HL-60/S4 treated with phorbol 12-myristate 13-acetate at 8.2 ng/mL for 4 days and 3 days (cell line): ENCODE results near the gene PIWIL4.
"Not testable (repeated sequence)": the region's sequence is repeated elsewhere in the genome, so short reads cannot be mapped to it uniquely, and the experiment has no call there.

Source experiments
- in situ Hi-C: fragments of 300-500 bp; cut with MboI; formaldehyde crosslinking; loops from 2 replicates; pipeline ENCODE4 v1.15.0; 2022; ENCODE audit warnings: low sequenced_read_pairs

Gene PIWIL4

DNA sequence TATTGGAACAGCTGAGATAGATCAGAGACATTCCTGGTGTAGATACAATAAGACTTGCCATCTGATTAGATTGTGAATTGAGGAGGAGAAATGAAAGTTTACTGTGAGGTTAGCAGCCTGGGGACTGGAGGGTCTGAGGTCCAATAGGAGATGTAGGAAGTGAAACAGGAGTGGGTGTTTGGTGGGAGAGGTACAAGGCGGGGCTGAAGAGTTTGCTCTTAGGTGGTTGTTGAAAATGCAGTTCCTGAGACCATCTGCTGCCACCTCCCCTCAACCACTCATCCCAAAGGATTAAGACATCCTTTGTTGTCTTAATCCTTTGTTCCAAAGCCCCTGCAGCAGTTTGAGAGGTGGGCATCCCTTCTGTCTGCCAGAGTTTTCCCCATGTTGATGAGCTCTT, 14.8 kb downstream of the PIWIL4 start:
- in situ Hi-C loops: no loop called here

GRCh38 chr11:94583213-94583865, 16.2 kb downstream of the PIWIL4 start:
- in situ Hi-C loops: no loop called here

- in situ Hi-C loops: no loop called here
These were observed 16.8 kb downstream of the PIWIL4 start for GRCh38 chr11:94583866-94584500.

- in situ Hi-C loops: no loop called here
These were observed 17.8 kb downstream of the PIWIL4 start for GRCh38 chr11:94584978-94585377.

DNA sequence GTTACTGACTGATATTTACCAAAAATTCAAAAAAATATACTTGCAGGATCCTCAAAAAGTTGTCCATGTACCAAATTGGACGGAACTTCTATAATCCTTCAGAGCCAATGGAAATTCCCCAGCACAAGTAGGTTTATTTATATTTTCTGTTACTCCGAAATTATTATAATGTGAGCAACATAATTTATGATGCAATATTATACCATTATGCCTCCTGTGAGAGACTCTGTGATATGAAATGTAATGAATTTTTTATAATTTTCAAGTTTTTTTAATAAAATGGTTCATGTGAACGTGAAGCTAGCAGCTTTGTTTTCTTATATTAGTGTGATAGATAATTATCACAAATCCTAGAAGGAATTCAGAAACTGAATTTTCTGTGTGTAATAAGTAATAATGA, 18.2 kb downstream of the PIWIL4 start:
- in situ Hi-C loops: no loop called here

DNA sequence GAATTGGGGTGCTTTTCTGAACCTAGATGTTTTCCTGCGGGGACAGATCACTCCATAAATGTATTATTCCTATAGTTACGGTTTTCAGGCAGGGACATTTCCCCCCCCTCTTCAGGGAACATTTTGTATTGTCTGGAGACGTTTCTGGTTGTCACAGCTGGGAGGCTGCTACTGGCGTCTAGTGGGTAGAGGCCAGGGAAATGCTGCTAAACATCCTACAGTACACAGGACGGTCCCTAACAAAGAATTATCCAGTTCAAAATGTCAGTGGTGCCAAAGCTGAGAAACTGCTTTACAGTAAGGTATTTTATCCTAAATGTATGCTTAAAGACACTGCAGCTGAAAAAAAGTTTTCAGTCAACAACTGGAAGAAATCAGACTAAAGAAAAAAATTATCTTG, 19.4 kb downstream of the PIWIL4 start:
- in situ Hi-C loops: no loop called here

- in situ Hi-C loops: no loop called here
These were observed 19.8 kb downstream of the PIWIL4 start for GRCh38 chr11:94586978-94587377.

- in situ Hi-C loops: no loop called here
These were observed 21.3 kb downstream of the PIWIL4 start for GRCh38 chr11:94588366-94588942.

DNA sequence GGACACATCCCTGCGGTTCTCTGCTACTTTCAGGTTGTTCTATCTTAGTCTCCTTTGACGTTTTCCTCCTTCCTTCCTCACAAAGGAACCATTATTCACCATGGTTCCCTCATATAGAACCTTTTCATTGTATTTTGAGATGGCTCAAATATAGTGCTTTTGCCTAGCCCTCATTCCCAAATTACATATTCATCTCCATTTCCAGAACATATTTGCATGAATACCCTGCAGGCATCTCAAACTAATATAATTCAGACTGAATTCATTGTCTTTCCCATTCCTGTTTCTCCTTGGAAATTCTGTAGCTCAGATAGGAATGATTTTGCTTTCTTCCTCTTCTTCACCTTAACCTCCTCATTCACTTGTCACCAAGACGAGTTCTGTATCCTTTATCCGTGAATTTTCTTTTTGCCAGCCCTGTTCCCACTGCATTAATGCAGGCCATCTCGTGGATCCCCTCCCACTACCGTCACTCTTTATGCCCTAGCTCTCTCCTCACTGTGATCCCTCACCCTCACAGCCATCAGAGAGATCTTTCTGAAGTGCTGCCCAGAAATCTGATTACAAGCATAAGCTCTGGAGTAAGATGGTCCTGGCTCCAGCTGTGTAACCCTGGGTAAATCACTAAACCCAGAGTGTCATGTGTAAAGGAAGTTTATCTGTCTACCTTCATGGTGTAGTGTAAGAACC, 23.3 kb downstream of the PIWIL4 start:
- in situ Hi-C loops: no loop called here

GRCh38 chr11:94593030-94593429, 25.9 kb downstream of the PIWIL4 start:
- in situ Hi-C loops: no loop called here

GRCh38 chr11:94595076-94595475, 27.9 kb downstream of the PIWIL4 start:
- in situ Hi-C loops: no loop called here

DNA sequence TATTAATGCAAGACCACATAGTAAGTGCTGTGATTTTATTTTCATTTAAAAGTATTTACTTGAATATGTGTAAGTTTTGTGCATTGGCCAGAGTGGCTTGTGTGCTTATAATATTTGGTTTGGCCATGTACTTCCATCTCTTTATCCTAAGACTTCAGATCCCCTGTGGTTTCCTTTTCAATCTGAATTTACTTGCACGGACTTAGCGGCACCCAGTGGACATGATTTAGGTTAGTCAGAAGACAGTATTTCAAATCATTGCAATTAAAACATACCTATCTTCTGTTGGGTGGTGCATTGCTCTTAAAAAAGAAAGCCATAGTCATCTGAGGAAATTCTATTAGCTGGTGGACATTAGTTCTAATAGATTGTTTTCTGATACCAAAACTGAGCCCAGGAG, 30.7 kb downstream of the PIWIL4 start:
- in situ Hi-C loops: no loop called here

DNA sequence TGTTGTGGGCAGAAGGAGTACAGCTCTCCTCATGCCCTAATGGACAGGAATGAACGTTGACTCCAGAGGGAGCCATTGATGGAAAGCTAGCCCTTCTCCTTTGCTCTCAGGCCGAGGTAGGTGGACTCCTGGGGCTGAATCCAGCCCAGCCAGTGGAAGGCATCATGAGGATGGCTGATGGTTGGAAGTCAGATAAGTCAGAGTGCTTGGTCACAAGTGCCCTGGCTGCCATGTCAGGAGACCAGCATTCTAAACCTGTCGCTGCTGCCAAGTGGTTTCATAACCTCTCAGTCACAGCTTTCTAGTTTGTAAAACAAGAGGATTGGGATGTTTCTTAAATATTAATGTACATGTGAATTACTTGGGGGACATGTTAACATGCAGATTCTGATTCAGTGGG, 32.3 kb downstream of the PIWIL4 start:
- in situ Hi-C loops: no loop called here

DNA sequence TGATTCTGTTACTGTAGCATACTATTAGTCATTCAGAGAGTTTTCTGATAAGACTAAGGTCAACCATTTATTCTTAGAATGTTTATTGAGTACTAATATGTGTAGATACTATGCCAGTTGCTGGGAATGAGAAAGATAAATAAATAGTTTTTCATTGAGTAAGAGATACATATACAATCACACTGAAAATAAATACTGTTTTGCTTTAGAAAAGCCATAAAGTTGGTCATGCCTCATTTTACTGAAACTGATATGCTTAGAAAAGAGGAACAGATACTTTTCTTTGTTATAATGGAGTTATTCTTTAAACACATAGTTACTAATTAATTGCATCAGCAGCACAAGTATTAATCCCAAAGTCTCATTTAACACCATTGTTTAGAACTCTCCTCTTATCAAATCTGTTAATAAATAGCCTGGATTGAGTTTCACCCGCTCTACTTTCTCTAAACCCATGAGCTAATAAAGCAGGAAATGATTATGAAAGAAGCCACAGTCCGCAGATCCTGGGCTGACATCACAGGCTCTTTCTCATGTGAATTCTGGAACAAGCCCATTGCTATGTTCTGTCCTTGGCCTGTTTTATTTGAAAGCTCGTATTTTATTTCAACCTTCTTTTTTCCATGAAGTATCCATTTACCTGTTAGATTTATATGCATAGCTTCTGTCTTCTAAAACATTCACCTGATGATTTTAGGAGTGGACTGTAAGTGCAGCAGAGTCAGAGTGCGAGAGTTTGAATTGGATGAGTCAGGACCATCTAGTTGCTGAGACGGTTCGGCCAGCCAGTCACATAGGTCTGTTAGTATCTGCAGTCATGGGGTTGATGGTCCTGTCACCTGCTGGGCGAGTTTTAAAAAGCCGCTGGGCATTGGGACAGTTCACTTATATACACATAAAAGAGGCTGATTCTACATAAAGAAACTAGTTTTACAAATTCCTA, 35.5 kb downstream of the PIWIL4 start:
- in situ Hi-C loops: loop anchor here (25.0 kb wide), 2 partner anchors 285 to 1810 kb away; no protein-coding TSS in a partner anchor

- in situ Hi-C loops: loop anchor here (25.0 kb wide), 2 partner anchors 284 to 1809 kb away; no protein-coding TSS in a partner anchor
These were observed 36.4 kb downstream of the PIWIL4 start for GRCh38 chr11:94603587-94603986.

DNA sequence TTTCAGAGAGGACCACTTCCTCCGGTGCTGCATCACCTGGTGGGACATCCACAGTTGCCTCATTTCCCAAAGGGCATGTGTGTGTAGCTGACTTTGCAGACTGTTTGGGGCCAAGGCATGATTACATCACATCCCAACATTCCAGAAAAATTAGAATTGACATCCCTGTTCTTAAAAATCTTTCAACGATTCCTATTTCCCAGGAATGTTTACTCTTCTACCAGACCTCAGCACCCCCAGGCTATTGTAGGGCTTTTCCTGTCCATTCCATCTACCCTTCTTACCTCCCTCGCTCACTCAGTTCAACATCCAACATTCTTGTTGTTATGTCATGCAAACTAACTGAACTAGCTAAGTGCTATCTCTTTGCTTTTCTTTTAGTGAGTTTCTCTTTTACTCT, 37.3 kb downstream of the PIWIL4 start:
- in situ Hi-C loops: loop anchor here (25.0 kb wide), 2 partner anchors 283 to 1808 kb away; no protein-coding TSS in a partner anchor

- in situ Hi-C loops: loop anchor here (25.0 kb wide), 2 partner anchors 274 to 1799 kb away; no protein-coding TSS in a partner anchor
These were observed 46.0 kb downstream of the PIWIL4 start for GRCh38 chr11:94613120-94613519.

DNA sequence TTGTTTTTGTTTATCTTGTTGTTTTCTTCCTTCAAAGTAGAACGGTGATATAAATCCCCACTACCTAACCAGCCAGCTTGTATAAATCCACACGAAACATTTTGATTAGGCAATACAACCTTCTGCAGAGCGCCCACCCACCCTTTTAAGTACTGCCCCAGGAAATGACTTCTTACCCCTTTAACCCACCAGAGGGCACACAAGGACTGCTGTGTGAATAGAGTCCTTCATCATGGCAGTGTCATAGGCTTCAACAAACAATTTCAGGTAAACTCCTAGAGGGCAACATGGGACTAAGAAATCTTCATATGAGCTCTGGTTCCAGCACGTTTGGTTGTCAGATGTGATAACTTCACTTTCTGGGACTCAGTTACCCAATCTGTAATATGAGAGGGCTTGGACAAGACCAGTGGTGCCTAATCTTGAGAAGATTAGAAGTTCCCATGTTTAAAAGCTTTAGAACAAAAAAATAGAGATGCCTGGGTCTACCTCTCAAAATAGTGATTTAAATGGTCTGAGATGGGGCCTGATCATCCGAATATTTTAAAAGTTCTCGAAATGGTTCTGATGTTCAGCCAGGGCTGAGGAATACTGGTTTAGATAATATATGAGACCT, 56.1 kb downstream of the PIWIL4 start:
- in situ Hi-C loops: loop anchor here (25.0 kb wide), 2 partner anchors 264 to 1789 kb away; no protein-coding TSS in a partner anchor

GRCh38 chr11:94625422-94625821, 58.3 kb downstream of the PIWIL4 start:
- in situ Hi-C loops: not testable (repeated sequence)

GRCh38 chr11:94627003-94627560, 59.9 kb downstream of the PIWIL4 start:
- in situ Hi-C loops: not testable (repeated sequence)
